ENCODE measurements around the gene SLC6A18.

The SLC6A18 gene

DNA sequence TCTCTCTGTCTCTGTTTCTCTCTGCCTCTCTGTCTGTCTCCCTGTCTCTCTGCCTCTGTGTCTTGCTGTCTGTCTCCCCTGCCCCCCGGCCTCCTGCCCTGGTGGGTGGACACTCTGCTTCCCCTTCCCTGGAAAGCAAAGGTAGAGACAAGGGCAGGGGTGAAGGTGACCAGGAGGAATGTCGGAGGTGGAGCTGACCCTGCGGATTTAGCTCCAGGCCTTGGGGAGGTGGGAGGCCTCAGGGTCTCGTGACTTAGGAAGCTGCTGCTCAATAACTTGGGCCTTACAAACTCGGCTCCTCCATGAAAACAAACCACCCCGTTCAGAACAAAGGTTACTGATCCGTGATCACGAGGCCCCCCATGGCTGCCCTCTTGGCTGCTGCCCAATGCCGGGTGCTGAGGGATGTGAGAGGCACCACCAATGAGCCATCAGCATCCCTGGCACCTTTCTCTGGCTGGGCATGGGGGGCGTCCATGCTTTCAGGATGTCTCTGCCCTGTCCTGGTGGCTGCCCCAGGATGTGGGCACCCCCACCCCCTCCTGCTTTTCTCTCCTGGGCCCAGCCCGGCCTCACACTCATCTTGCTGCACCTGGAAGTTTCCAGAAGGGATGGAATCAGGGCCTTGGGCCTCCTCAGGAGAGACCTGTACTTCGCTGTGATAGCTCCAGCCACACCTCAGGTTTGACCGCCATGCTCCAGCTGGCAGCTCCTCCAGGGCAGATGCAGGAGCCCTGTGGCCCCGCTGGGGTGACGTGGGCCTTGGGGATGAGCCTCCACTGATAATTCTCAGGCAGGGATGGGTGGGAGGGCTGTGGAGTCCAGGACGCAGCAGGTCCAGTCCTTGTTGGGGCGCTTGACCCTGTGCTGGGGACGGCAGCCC lies 38.6 kb upstream of the SLC6A18 start:
- DNase-seq (ENCODE audit: low read depth in 2 of 2): no peak

GRCh38 chr5:1187234-1187949 lies 37.8 kb upstream of the SLC6A18 start:
- DNase-seq (ENCODE audit: low read depth in 2 of 2): no peak

DNA sequence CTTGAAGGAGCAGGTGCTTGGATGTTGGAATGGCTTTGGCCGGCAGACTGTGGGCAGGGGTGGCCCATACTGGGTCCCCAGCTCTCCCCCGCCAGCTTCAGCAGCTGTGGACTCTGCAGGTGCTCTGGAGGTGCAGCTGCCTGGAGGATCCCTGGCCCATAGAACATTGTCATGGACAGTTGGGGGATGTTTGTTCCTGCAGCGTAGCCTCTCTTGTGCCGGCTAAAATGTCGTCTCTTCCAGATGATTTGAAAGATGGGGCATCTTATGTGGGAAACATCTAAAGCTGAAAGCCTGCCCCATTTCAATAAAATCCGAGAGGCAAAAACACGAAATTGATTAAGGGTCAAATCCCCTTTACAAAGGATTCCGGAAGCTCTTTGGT lies 37.2 kb upstream of the SLC6A18 start:
- no peak for DNase-seq (ENCODE audit: low read depth in 2 of 2)

- DNase-seq (ENCODE audit: low read depth in 2 of 2): no peak
These were observed 36.7 kb upstream of the SLC6A18 start for GRCh38 chr5:1188464-1188863.

GRCh38 chr5:1189269-1189668 lies 35.9 kb upstream of the SLC6A18 start:
- no peak for DNase-seq (ENCODE audit: low read depth in 2 of 2)

DNA sequence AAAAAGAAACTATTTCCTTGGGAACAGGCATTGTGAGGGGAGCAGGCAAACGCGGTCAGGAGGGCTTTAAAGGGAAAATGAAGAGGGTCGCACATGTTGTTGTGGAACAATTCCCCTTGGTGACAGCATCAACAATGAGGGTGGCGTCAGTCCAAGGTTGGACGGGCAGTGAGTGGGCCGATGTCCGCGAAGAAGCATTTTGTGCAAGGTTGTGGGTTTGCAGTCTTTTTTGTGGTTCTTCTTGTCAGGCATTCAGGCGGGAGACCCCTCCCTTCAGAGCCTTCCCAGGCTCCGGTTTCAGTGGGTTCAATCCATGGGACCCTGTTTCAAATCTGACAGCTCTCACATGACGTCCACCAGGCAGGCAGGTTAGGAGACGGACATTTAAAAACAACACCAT lies 34.9 kb upstream of the SLC6A18 start:
- no peak for DNase-seq (ENCODE audit: low read depth in 2 of 2)

- no peak for DNase-seq (ENCODE audit: low read depth in 2 of 2)
These were observed 34.3 kb upstream of the SLC6A18 start for GRCh38 chr5:1190837-1191239.

- no peak for DNase-seq (ENCODE audit: low read depth in 2 of 2)
These were observed 32.1 kb upstream of the SLC6A18 start for GRCh38 chr5:1192971-1193590.

- no peak for DNase-seq (ENCODE audit: low read depth in 2 of 2)
These were observed 31.6 kb upstream of the SLC6A18 start for GRCh38 chr5:1193591-1193985.

DNA sequence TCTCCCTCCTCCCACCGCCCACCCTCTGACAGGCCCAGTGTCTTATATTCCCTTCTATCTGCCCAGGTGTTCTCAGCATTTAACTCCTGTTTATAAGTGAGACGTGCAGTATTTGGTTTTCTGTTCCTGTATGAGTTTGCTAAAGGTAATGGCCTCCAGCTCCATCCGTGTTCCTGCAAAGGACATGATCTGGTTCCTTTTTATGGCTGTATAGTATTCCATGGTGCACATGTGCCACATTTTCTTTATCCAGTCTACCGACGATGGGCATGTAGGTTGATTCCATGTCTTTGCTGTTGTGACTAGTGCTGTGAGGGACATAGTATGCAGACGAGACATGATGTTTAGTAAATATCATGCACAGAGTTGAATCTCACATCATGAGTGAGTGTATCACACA lies 30.8 kb upstream of the SLC6A18 start:
- no peak for DNase-seq (ENCODE audit: low read depth in 2 of 2)

- DNase-seq (ENCODE audit: low read depth in 2 of 2): no peak
These were observed 29.7 kb upstream of the SLC6A18 start for GRCh38 chr5:1195439-1195838.

DNA sequence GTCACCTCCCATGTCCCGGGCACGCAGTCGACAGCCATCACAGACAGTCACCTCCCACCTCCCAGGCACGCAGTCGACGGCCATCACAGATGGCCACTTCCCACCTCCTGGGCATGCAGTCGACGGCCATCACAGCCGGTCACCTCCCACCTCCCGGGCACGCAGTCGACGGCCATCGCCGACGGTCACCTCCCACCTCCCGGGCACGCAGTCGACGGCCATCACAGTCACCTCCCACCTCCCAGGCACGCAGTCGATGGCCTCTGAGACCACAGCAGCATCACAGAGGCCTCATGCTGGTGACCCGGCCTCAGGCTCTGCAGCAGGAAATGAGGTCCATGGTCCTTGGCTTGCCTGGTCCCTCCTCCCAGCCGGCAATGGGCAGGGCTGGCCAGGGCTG lies 29.3 kb upstream of the SLC6A18 start:
- no peak for DNase-seq (ENCODE audit: low read depth in 2 of 2)

- DNase-seq (ENCODE audit: low read depth in 2 of 2): no peak
These were observed 28.6 kb upstream of the SLC6A18 start for GRCh38 chr5:1196562-1196961.

- DNase-seq (ENCODE audit: low read depth in 2 of 2): no peak
These were observed 27.1 kb upstream of the SLC6A18 start for GRCh38 chr5:1197876-1198666.

DNA sequence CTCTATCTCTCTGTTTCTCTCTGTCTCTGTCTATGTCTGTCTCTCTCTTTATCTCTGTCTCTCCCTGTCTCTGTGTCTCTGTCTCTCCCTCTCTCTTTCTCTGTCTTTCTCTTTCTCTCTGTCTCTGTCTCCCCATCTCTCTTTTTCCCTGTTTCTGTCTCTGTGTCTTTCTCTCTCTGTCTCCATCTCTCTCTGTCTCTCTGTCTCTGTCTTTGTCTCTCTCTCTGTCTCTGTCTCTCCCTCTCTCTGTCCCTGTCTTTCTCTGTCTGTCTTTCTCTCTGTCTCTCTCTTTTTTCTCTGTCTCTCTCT lies 25.9 kb upstream of the SLC6A18 start:
- DNase-seq (ENCODE audit: low read depth in 2 of 2): no peak

DNA sequence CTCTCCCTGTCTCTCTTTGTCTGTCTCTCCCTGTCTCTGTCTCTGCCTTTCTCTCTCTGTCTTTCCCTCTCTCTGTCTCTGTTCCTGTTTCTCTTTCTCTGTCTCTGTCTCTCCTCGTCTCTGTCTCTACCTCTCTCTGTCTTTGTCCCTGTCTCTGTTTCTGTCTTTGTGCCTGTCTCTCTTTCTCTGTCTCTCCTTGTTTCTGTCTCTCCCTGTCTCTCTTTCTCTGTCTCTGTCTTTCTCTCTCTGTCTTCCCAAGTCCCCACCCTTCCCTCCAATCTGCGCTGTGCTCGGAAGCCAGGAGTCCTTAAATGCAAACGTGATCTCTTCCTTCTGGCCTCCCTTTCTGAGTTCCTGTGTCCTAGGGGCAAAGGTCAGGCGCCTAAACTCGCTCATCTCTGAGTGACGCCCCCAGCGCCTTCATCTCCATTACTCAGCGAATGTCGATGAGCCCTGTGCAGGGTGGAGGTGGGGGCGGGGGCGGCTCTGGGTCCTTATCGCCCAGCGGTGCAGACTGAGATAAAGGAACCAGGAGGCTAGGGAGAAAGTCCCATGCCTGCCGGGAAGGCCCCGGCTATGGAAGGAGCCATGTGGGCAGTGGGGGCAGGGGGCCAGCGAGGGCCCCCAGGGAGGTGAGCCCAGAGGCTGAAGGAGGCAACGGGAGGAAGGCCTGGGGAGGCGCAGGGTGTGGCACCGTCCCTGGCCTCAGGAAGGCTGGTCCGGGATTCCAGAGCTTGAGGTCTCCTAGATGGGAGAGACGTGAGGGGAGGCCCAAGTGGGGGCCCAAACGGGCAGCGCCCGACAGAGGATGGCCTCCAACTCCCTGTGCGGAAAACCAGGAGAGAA lies 25.3 kb upstream of the SLC6A18 start:
- DNase-seq (ENCODE audit: low read depth in 2 of 2): no peak

- DNase-seq (ENCODE audit: low read depth in 2 of 2): no peak
These were observed 24.5 kb upstream of the SLC6A18 start for GRCh38 chr5:1200495-1201326.

GRCh38 chr5:1201327-1202025 lies 23.7 kb upstream of the SLC6A18 start, which contains the start of gene SLC6A19:
Gene SLC6A19 (plus strand): TSS chr5:1201595. CDS start chr5:1201651, 56 bp downstream.
- DNase-seq (ENCODE audit: low read depth in 2 of 2): no peak

GRCh38 chr5:1202026-1202797 lies 23.0 kb upstream of the SLC6A18 start:
- DNase-seq (ENCODE audit: low read depth in 2 of 2): no peak

Data from stimulated activated CD8-positive, alpha-beta memory T cell treated with anti-CD3 and anti-CD28 coated beads, Interleukin-7, amount 100 ng/mL, for 4 hours (primary cell).